GM19043 (cell line): ENCODE results near the gene NFKBIL1.
A peak's percentile ranks its signal among the peaks of the same experiment; 100 is the strongest.
"Not testable (repeated sequence)": the region's sequence is repeated elsewhere in the genome, so short reads cannot be mapped to it uniquely, and the experiment has no call there.

Source experiments
- ATAC-seq: cut with Tn5 transposase; IDR thresholded peaks from one replicate; pipeline ENCODE4 v1.9.1; 2021; ENCODE audit warnings: low read depth; ENCODE audit not compliant: unreplicated experiment

Gene NFKBIL1

DNA sequence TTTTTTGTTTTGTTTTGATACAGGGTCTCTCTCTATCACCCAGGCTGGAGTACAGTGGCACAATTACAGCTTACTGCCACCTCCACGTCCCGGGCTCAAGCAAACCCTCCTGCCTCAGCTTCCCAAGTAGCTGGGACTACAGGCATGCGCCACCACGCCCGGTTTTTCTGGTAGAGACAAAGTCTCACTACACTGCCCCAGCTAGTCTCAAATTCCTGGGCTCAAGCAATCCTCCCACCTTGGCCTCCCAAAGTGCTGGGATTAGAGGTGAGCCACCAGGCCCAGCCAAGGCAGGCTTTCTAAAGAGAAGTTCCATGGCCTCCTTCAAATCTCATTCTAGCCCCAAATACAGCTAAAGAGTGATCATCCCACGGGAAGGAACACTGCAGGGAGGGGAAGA lies 13.4 kb upstream of the NFKBIL1 start:
- no peak for ATAC-seq

DNA sequence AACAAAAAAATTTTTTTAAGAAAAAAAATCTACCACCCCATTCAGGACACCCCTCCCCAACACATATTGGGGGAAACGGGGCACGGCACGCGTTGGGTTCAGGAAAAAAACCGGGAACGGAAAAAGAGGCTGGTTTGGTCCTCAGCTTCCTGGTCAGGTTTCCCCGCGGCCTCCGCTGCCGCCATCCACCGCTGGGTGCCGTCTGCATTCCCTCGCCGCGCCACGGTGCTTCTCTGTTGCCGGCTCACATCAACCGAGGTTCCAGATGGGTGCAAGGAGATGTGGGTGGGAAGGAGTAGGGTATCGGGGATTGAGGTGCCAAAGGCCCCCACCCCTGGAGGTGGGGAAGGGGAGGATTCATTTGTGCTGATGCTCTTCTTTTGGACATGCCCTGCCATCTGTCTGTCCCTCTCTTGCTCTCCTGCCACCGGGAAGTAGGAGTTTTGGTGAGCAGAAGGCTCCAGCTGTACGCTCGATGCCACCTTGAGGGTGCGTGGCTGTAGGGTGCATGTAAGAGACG lies 12.8 kb upstream of the NFKBIL1 start:
- ATAC-seq, result no peak

DNA sequence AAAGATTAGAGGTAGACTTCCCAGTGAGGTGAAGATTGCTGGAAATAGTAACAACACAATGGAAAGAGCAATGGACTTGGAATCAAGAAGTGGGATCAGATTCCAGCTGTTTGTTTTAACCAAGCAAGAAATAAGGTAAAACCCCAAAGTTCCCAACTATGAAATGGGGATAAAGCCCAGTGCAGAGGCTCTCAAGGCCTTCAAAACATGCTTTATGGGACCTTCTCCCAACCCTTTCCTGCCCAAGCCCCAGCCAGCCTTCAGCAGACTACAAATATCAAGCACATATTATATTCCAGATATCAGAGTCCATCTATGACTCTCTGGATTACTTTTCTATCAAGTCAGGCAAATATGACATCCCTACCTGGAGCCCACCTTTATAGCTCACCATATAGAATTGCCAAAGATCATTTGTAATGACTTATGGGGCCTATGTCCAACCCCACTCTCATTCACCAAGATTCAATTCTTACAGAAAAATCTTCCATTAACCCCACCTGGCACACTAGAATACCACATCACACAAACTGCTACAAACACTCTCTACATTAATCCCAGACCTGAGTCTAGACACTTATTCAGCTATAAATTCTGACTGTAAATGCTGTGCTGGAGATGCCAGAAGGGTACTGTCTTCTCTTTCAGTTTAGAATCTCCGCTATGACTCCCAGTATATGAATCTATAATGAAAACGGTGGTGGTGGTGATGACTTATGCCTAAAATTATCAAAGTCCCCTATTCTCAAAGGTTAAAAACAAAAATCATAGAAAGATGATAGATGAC lies 11.7 kb upstream of the NFKBIL1 start:
- ATAC-seq, result no peak

DNA sequence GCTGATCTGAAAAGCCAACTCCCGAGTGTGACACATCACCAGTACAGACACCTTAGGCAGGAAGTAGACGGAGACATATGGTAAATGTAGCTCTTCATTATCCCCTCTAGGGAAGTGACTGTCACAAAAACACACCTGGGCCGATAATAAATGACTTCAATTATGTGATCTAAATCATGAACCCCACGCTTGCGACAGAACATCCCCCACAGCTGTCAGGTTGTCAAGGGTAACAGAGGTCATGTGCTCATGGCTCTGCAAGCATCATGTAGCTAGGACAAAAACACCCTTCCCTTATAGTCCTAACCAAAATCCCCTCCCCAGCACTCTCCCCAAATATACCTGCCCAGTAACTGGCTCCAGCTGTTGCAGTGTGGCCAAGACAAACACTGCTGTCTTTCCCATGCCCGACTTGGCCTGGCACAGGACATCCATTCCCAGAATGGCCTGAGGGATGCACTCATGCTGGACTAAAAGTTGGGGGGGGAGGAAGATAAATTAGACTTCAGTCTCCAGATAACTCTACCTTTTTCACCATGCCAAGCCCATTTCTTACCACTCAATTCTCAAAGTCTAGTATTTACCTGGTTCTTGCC lies 8.5 kb upstream of the NFKBIL1 start:
- ATAC-seq, result no peak

DNA sequence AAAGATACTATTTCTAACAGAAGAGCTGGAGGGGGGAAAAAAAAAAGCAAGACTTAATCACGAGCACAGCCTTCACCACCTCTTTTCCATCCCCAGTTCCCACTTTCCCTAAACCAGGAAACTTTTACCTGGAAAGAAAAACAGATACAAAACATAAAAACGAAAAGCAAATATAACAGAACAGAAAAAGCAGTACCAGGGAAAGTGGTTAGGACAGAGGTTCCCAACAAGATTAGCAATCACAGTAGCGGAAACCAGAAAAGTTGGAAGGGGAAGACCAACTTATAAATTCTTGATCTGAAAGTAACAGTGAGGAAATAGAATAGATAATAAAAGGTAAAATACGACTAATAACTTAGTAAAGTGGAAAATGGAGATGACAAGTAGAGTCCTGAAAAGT lies 6.8 kb upstream of the NFKBIL1 start:
- ATAC-seq, result no peak

DNA sequence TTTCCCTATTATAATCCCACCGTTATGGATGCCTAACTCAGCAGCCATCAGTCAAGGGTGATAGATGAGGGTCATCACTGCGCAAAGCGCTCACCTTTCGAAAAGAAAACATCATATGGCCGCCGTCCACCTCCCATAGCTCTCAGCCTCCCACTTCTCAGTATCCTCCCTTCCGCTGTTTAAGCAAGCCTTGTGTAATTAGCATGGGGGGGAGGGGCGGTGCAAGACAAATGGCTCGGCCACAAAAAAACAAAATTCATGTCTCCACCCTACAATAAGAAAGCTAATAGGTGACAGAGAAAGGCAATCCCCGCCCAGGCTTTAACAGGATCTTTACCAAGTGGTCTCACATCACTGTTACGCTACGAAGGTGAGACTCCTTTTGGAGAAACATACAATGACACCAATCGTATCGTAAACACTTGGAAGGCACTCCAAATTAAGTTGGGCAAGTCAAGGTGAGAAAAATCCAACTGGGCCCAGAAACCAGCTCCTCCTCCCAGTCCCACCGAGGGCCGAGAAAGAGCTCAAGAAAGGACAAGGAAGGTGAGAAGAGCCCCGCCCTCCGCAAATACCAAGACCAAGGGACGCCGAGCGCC lies 6.2 kb upstream of the NFKBIL1 start:
- ATAC-seq, result peak; percentile 14

DNA sequence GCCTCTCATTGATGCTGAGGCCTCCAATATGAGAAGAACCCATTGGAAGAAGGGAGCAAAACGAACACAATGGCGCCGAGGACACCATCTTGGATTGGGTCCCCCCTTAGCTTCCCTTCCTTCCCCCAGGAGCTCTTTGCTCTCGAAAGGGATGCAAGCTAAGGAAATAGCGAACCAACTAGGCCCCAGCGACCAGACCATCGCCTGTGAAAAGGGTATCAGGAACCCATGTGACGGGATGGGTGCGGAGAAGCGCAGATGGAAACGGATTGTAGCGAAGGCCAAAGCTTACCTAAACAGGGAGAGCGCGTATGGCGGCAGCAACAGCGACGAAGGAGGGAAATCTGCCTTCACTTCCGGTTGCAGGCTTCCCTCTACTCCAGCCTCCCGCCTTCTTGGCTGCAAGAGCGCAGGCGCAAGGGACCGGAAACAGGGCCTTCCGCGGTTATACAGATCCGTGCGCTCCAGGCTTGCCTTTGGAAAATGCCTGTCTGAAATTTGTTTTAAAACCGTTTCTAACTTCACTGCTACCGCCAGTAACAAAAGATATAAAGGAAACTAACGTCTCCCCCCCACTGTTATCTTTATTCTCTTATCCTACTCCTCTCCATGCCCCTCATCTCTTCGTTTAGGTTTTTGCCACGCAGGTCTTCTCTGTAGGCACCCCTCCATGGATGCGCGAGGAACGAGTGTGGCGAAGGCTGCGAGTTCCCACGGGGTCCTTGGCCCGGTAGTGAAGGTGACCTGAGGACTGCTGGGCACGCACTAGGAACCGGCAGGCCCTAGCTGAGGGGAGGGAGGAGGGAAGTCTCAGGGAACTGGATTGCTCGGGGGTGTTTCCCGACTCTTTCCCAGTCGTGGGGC lies 5.5 kb upstream of the NFKBIL1 start, which contains the start of gene DDX39B:
DDX39B (minus strand) TSS at position 346 of the 864 bp plus-strand sequence. CDS start 1,471 bp downstream, outside the sequence.
- peak; percentile 46 for ATAC-seq

DNA sequence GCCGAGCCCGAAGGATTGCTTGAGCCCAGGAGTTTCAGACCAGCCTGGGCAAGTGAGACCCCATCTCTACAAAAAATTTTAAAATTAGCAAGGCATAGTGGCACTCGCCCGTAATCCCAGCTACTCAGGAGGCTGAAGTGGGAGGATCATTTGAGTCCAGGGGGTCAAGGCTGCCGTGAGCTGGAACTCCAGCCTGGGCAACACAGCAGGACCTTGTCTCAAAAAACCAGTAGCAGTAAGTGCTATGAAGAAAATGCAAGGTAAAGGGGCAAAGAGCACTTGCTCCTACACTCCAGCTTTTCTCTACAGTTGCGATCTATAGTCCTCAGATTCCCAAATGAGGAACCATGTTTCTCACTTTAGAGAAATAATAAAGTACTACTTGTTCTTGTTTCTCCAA lies 3.8 kb upstream of the NFKBIL1 start:
- ATAC-seq, result no peak

DNA sequence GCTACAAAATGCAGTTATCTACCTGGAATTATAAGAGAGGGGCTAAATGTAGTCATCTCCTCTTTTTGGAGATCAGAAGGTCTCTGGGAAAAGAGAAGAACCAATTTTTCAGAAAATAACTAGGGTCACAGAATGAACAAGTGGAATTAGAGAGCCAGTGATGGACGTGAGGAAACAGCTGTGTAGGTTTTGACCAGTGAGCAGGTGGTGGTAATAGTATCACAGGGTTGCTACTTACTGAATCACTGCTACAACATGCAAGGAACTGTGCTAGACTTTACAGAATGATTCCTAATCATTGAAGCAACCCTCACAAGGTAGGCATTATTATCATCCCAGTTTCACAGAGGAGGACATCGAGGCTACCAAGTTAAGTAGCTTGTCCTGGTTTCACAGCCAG lies 2.7 kb upstream of the NFKBIL1 start:
- no peak for ATAC-seq

DNA sequence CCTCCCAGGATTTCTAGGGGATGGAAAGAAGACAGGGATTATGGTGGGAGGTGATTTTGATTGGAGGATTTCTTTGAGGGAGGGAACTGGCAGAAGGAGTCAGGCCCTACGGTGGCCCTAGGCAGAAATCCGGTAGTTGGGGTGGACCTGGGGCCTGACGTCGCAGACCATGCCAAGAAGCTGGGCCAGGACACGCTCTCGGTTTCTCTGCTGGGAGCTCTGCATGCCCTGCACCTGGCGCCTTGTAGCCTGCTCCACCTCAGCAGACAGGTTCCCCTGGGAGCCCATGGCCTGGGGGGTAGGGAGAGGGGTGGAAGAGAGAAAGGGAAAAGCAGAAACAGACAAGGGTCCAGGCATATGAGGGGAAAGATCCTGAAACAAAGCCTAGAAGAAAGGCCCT lies 2.1 kb upstream of the NFKBIL1 start:
- ATAC-seq, result no peak

DNA sequence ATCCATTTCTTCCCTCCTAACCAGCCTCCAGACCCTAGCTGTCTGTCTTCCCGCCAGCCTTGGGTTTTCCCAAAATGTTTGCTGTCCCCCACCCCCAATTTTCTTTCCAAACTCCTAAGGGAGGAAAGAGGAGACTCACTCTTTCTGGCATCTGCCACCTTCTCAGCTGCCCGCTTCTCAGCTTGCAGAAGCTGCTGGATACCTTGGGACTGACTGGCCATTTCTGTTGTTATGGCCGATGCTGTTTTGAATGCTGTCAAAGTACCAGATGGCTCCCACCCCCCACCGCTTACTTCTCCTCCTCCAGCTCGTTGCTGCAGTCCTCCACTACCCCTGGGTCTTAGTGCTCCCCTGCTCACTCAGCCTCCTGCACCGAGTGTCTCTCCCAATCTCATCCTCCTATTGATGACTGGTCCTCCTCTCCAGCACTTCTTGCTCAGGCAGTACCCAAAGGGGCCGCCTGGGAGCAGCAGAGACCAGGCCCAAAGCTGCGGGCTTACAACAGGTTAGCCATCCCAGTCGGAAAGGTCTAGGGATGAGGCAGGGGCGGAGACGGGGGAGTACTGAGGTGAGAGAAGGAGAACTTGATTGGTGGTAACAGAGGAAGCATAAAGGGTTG lies 960 bp upstream of the NFKBIL1 start, which contains the start of gene ATP6V1G2:
ATP6V1G2 (minus strand) TSS at position 270 of the 619 bp plus-strand sequence; CDS start at position 221, 49 bp downstream.
- peak; percentile 48 for ATAC-seq

DNA sequence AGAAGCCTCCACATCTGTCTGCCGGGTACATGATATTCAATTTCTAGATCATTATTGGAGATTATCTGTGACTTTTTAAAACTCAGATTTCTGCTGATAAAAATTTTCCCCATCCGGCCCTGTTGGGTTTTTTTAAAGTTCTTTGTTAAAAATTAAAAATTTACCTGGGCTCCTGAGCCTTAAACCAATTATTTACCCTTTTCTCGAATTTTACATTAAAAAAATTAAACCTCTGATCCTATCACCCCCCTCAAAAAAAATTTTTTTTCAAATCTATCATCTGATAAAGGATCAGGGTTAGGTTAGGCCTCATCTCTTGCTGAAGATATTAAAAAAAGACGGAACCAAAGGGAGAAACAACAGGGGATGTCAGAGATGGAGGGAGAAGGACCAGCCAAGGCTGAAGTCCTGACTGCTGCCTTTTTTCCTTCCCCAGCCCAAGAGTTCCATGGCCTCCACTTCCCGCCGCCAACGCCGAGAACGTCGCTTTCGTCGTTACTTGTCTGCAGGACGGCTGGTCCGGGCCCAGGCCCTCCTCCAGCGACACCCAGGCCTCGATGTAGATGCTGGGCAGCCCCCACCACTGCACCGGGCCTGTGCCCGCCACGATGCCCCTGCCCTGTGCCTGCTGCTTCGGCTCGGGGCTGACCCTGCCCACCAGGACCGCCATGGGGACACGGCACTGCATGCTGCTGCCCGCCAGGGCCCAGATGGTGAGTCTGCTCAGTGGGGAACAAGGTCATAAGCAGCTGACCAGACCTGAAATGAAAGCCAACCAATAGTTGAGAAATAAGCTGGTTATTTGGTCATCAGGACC lies 527 bp downstream of the NFKBIL1 start:
- no peak for ATAC-seq

DNA sequence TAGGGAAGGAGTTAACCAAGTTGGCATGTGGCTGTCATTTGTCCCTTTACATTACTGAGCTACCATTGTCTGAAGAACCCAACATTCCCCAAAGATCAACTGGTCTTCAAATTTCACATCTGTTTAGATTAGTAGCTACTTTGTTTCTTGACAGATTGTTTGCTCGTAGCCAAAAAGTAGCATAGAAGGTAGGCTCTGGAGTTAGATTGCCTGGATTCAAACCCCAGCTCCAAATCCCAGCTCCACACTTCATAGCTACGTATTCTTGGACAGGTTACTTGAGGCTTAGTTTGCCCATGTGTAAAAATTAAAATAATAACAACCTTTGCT lies 1.1 kb downstream of the NFKBIL1 start:
- ATAC-seq, result no peak

DNA sequence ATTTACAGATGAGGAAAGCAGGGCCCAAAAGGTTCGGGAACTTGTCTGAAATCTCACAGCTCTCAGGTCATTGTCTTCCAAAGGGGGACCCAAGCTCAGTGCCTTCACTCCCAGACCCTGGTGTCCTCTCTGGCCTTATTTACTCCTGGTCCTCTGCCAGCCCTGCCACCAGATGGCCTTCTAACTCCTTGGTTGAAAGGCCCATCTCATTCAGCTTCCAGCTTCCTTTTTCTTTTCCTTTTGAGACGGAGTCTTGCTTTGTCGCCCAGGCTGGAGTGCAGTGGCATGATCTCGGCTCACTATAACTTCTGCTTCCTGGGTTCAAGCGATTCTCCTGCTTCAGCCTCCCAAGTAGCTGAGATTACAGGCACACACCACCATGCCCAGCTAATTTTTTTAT lies 4.0 kb downstream of the NFKBIL1 start:
- ATAC-seq, result not testable (repeated sequence)

DNA sequence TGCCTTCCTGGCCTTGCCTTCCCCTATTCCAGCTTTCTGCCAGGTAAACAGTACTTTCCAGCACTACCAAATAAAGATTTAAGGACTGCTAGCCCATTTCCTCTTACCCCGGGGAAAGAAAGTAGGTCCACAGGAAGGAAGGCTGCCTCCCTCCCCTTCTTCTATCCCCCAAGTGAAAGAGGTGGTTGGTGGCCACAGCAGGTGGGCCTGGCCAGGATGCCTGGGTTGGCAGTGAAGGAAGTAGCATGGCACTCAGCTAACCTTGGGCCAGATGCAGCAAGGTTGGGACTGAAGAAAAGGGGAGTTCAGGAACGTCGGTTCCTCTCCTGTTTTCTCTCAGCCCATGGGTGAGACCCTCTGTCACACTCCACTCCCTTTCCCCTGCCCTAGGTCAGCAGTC lies 8.9 kb downstream of the NFKBIL1 start:
- no peak for ATAC-seq

DNA sequence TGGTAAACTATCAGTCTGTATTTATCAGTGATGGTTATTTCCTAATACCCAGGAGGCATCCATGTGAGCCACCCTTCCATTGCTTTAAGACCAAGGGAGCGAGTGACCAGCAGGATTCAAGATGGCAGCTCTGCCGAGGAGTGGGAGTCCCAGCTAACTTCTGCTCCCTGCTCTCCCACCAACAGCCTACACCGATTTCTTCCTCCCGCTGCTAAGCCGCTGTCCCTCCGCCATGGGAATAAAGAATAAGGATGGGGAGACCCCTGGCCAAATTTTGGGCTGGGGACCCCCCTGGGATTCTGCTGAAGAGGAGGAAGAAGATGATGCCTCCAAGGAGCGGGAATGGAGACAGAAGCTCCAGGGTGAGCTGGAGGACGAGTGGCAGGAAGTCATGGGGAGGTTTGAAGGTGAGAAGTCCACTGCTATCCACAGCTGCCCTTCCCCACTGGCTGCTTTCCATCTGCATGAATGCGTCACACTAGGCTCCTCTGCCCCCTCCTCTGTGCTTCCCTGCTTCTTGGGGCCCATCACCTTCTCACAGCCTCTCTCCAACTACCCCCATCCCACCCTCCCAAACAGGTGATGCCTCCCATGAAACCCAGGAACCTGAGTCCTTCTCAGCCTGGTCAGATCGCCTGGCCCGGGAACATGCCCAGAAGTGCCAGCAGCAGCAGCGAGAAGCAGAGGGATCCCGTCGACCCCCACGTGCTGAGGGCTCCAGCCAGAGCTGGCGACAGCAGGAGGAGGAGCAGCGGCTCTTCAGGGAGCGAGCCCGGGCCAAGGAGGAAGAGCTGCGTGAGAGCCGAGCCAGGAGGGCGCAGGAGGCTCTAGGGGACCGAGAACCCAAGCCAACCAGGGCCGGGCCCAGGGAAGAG lies 10.3 kb downstream of the NFKBIL1 start:
- ATAC-seq, result no peak

DNA sequence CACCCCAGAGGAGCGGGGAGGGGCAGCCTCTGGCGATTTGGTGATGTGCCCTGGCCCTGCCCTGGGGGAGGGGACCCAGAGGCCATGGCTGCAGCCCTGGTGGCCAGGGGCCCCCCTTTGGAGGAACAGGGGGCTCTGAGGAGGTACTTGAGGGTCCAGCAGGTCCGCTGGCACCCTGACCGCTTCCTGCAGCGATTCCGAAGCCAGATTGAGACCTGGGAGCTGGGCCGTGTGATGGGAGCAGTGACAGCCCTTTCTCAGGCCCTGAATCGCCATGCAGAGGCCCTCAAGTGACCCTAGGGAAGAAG lies 10.9 kb downstream of the NFKBIL1 start:
- ATAC-seq, result no peak

DNA sequence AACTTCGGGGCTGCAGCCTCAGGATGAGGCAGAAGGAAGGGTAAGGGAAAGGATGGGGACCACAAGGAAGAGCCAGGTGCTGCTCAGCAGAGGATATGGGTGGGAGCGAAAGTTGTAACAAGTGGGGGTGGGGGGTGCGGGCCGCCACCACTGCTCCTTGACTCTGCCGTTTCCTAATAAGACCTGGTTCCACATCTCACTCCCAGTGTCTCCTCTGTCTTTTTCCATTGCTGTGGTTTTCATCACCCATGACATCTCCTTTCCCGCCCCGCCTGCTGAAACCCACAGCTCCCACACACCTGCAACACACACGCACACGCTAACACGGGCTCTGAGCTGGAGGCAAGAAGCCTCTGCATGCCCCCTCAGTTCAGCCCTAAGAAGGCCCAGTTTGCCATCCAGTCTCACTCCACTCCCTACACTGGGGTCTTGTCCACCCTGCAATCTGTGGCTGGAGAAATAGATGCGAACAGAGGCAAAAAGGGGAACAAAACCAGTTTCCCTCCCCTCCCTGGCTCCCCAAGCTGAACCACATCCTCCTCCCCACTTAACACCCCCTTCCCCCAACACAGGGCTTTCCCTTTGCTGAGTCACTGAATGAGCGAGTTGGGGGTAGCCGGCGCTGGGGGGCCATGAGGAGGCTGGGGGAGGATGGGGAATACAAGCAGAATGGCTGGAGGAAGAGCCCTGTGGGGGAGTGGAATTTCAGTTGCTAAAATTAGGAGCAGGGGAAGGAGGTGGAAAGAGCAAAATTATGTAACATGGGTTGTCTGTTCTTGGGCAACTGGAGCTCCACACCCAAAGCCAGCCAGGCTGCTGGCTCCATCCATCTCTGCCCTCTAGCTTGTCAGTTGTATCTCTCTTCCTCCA lies 11.5 kb downstream of the NFKBIL1 start:
- no peak for ATAC-seq
